GM12878 (cell line): ENCODE data around the gene REXO2. TPM values are rescaled to one million over a fixed set of nuclear protein-coding genes. Genes with fewer than 3 reads are reported as not detected.

Experiments used
- ATAC-seq: fragments of 200-7000 bp; cut with Tn5 transposase; 3 replicates; pipeline ENCODE4 v1.9.1; 2020; ENCODE audit warnings: mild to moderate bottlenecking, moderate library complexity
- BruUV-seq: library from RNA; stranded (reverse); fragments of 400-500 nt; replicated peaks from 2 replicates; lab custom pipeline; 2021; lab: Mats Ljungman, UMichigan
- CTCF ChIA-PET: fragments of 300-600 bp; sonication (Branson Sonifier 250); formaldehyde crosslinking; extraction: SDS; loops from one replicate; lab custom pipeline; 2021; ENCODE audit warnings: inconsistent platforms; lab: Yijun Ruan, JAX
- POLR2A ChIA-PET: fragments of 350-600 bp; formaldehyde crosslinking; extraction: SDS; loops from one replicate; lab custom pipeline; 2021; ENCODE audit warnings: inconsistent platforms; lab: Charles Lee
- RAD21 ChIA-PET: fragments of 300-600 bp; sonication (Branson Sonifier 250); formaldehyde crosslinking; loops from one replicate; lab custom pipeline; 2023; ENCODE audit warnings: antibody characterized with exemption; ENCODE audit not compliant: unreplicated experiment; lab: Charles Lee
- SMC1A ChIA-PET: fragments of 300-600 bp; sonication (Branson Sonifier 250); formaldehyde crosslinking; loops from one replicate; lab custom pipeline; 2023; ENCODE audit not compliant: unreplicated experiment, uncharacterized antibody; lab: Charles Lee
- DNase-seq: peaks from one replicate; pipeline ENCODE4 v3.0.0-alpha.2; 2011; ENCODE audit warnings: low read depth, low spot score
- FAIRE-seq: peaks from 3 replicates; lab custom pipeline; 2011; peaks lifted over from hg19 to GRCh38; lab: Jason Lieb, UNC
- H2AFZ ChIP-seq: 2 replicates; pipeline ENCODE4 v1.6.0; 2011; ENCODE audit warnings: low read depth, low read length, control low read depth; ENCODE audit not compliant: control insufficient read depth
- H3K27ac ChIP-seq: 2 replicates; pipeline ENCODE4 v1.5.1; 2011; ENCODE audit warnings: control low read depth; ENCODE audit not compliant: control insufficient read depth, insufficient read depth
- H3K27me3 ChIP-seq, 2 experiments: replicated peaks in 1 of 2; 2 replicates each; pipeline versions ENCODE4 v1.6.0 to v1.6.1; 2011; ENCODE audit warnings: low read length in 1 of 2; ENCODE audit not compliant: control insufficient read depth in 2 of 2, insufficient read depth in 2 of 2
- H3K36me3 ChIP-seq, 2 experiments: 2 replicates each; pipeline ENCODE4 v1.5.1; 2011; ENCODE audit warnings: low read length in 1 of 2; ENCODE audit not compliant: control insufficient read depth in 2 of 2, insufficient read depth in 2 of 2
- H3K4me1 ChIP-seq: 2 replicates; pipeline ENCODE4 v1.6.1; 2011; ENCODE audit warnings: mild to moderate bottlenecking, low read length, moderate library complexity, mixed read lengths; ENCODE audit not compliant: control insufficient read depth, insufficient read depth
- H3K4me2 ChIP-seq: 2 replicates; pipeline ENCODE4 v1.6.0; 2011; ENCODE audit warnings: control low read depth; ENCODE audit not compliant: control insufficient read depth, insufficient read depth
- H3K4me3 ChIP-seq: fragments of 200-600 bp; sonication (generic); 2 replicates; pipeline ENCODE4 v1.5.1; 2016
- H3K79me2 ChIP-seq: 2 replicates; pipeline ENCODE4 v1.6.0; 2011; ENCODE audit warnings: low read length; ENCODE audit not compliant: control insufficient read depth, insufficient read depth
- H3K9ac ChIP-seq: 2 replicates; pipeline ENCODE4 v1.8.0; 2011; ENCODE audit warnings: low read length, control low read depth, mixed read lengths; ENCODE audit not compliant: control insufficient read depth, insufficient read depth
- H3K9me3 ChIP-seq: replicated peaks from 3 replicates; pipeline ENCODE4 v1.5.1; 2011; ENCODE audit warnings: mild to moderate bottlenecking, low read length; ENCODE audit not compliant: control insufficient read depth, insufficient read depth
- H4K20me1 ChIP-seq: 2 replicates; pipeline ENCODE4 v1.6.0; 2011; ENCODE audit not compliant: control insufficient read depth, insufficient read depth
- ASH2L ChIP-seq: fragments of 300-600, 200-600 bp; sonication (generic); IDR thresholded peaks from 2 replicates; pipeline ENCODE4 v1.6.1; 2017; ENCODE audit warnings: low read depth, mild to moderate bottlenecking, borderline replicate concordance
- EED ChIP-seq: sonication (generic); IDR thresholded peaks from 2 replicates; pipeline ENCODE4 v1.6.1; 2016; ENCODE audit warnings: antibody characterized with exemption, low read depth
- NBN ChIP-seq: fragments of 450-650 bp; IDR thresholded peaks from 2 replicates; pipeline ENCODE4 v1.6.1; 2016
- NR2F1 ChIP-seq: fragments of 450-650 bp; conservative IDR thresholded peaks from 2 replicates; pipeline ENCODE4 v1.6.1; 2017; ENCODE audit warnings: mild to moderate bottlenecking
- POU2F2 ChIP-seq: IDR thresholded peaks from 3 replicates; pipeline ENCODE4 v1.6.1; 2011; ENCODE audit warnings: low read depth, mild to moderate bottlenecking, low read length, borderline replicate concordance
- RAD51 ChIP-seq: fragments of 450-650 bp; IDR thresholded peaks from 2 replicates; pipeline ENCODE4 v1.6.1; 2016; ENCODE audit warnings: moderate library complexity, mild to moderate bottlenecking, inconsistent platforms
- TARDBP ChIP-seq: IDR thresholded peaks from 2 replicates; pipeline ENCODE4 v1.6.1; 2016; ENCODE audit warnings: borderline replicate concordance
- ZNF384 ChIP-seq: IDR thresholded peaks from 2 replicates; pipeline ENCODE4 v1.6.1; 2012; ENCODE audit warnings: low read depth, mild to moderate bottlenecking, low read length, improper control_type of control experiment, borderline replicate concordance
- WGBS: methylation state at CpG from one replicate; pipeline ENCODE4 v1.1.6; 2016; ENCODE audit warnings: low lambda C conversion rate; ENCODE audit not compliant: insufficient replicate concordance, insufficient coverage; ENCODE audit errors: missing lambda C conversion rate; 5-methylcytosine and 5-hydroxymethylcytosine counted together
- in situ Hi-C: fragments of 300-500 bp; cut with MboI; formaldehyde crosslinking; loops from 9 replicates; pipeline ENCODE4 v1.14.3; 2018; ENCODE audit warnings: mixed read lengths
- intact Hi-C: fragments of 100-400 bp; cut with micrococcal nuclease; formaldehyde crosslinking; loops from one replicate; pipeline ENCODE4 v1.14.2; 2022; ENCODE audit not compliant: unreplicated experiment
- polyA plus RNA-seq, 11 experiments: library from polyadenylated mRNA; depleted of rRNA in 4 of 11; unstranded in 6 of 11; stranded (reverse) in 5 of 11; fragments of >200 nt; fragmentation: Nextera tagmentation in 4 of 11; fragmentation: Illumina TruSeq in 1 of 11; extraction: Ambion mirVana in 4 of 11; extraction: Trizol in 1 of 11; gene quantifications; 1 replicate in 1 of 11; 2 replicates in 10 of 11; pipeline versions ENCODE4 v1.2.1 to v1.2.3, GENCODE V29; 2011 to 2016; ENCODE audit warnings: inconsistent platforms in 2 of 11, missing spikeins in 2 of 11, low read depth in 1 of 11
- total RNA-seq, 4 experiments: library from RNA; depleted of rRNA in 3 of 4; stranded (reverse); fragments of >200 nt in 3 of 4; fragmentation: Illumina TruSeq in 1 of 4; extraction: Trizol in 1 of 4; gene quantifications; 2 replicates each; pipeline versions ENCODE4 v1.2.1 to v1.2.3, GENCODE V29; 2013 to 2021
- TF ChIP-seq, protein P1 (sequence below): fragments of 150-350 bp; IDR thresholded peaks from 2 replicates; pipeline ENCODE4 v1.6.1; 2016; ENCODE audit warnings: low read depth, low read length

The REXO2 gene
- total and polyA plus RNA-seq, 10 of the 15 experiments (the other 5 are each of a cell fraction or from before 2014, with no cell fraction given) = 3.3 to 12.5 (median 5.3) TPM

- intact Hi-C loops = no loop called here
- SMC1A ChIA-PET = interaction anchor here (1.3 kb wide), 1 partner anchor 91 kb away, joined by 3 read pairs; no protein-coding TSS in a partner anchor
- Histone ChIP-seq H3K9ac (no peak overlapping the region), H3K4me3 (no peak overlapping the region), H3K79me2 (no peaks in the 10 kb centered on the region), H3K27ac (no peak overlapping the region), H3K27me3 (no peaks in the 10 kb centered on the region; a peak in 1 of 4 replicates), H3K36me3 (no peaks in the 10 kb centered on the region), H3K4me2 (no peak overlapping the region), H2AFZ (no peak overlapping the region), H4K20me1 (no peaks in the 10 kb centered on the region), H3K4me1 (no peaks in the 10 kb centered on the region), H3K9me3 (no peaks in the 10 kb centered on the region)
- in situ Hi-C loops = no loop called here
- no peak for TF ChIP-seq RAD51
- no peak for TF ChIP-seq NBN
- TF ChIP-seq NR2F1 = no peak
- no peak for TF ChIP-seq ASH2L
- TF ChIP-seq POU2F2 = no peak
- no peak for TF ChIP-seq ZNF384
- no peak for TF ChIP-seq TARDBP
- no peak for TF ChIP-seq EED
- TF ChIP-seq, protein P1, sequence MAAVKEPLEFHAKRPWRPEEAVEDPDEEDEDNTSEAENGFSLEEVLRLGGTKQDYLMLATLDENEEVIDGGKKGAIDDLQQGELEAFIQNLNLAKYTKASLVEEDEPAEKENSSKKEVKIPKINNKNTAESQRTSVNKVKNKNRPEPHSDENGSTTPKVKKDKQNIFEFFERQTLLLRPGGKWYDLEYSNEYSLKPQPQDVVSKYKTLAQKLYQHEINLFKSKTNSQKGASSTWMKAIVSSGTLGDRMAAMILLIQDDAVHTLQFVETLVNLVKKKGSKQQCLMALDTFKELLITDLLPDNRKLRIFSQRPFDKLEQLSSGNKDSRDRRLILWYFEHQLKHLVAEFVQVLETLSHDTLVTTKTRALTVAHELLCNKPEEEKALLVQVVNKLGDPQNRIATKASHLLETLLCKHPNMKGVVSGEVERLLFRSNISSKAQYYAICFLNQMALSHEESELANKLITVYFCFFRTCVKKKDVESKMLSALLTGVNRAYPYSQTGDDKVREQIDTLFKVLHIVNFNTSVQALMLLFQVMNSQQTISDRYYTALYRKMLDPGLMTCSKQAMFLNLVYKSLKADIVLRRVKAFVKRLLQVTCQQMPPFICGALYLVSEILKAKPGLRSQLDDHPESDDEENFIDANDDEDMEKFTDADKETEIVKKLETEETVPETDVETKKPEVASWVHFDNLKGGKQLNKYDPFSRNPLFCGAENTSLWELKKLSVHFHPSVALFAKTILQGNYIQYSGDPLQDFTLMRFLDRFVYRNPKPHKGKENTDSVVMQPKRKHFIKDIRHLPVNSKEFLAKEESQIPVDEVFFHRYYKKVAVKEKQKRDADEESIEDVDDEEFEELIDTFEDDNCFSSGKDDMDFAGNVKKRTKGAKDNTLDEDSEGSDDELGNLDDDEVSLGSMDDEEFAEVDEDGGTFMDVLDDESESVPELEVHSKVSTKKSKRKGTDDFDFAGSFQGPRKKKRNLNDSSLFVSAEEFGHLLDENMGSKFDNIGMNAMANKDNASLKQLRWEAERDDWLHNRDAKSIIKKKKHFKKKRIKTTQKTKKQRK = no peak
- no peak for DNase-seq
- CTCF ChIA-PET = no interaction called here
- RAD21 ChIA-PET = no interaction called here
- FAIRE-seq = no peak
- WGBS = 88% methylated on average over 6 of the region's 6 CpGs
- POLR2A ChIA-PET = no interaction called here
- no TSS peak for BruUV-seq
- ATAC-seq = no peak
Observed at GRCh38 chr11:114438303-114438702, 964 bp upstream of the REXO2 start.
